ENCODE results near the gene ESYT2.

Gene ESYT2

GRCh38 chr7:158738841-158739240 lies 90.5 kb downstream of the ESYT2 start:
- no peak for DNase-seq (ENCODE audit: low spot score)
- TF ChIP-seq CTCF (IDR thresholded peaks at IDR 0.05; ENCODE audit: extremely low read depth, insufficient read depth, missing control alignments), result no peak
- in situ Hi-C loops (cut with MboI; ENCODE audit: low pct_unique_long_range_greater_than_20kb, low sequenced_read_pairs, unreplicated experiment), result no loop called here

GRCh38 chr7:158737064-158737695 lies 92.1 kb downstream of the ESYT2 start:
- DNase-seq (ENCODE audit: low spot score), result no peak
- in situ Hi-C loops (cut with MboI; ENCODE audit: low pct_unique_long_range_greater_than_20kb, low sequenced_read_pairs, unreplicated experiment), result no loop called here
- TF ChIP-seq CTCF (IDR thresholded peaks at IDR 0.05; ENCODE audit: extremely low read depth, insufficient read depth, missing control alignments), result no peak

- TF ChIP-seq CTCF (IDR thresholded peaks at IDR 0.05; ENCODE audit: extremely low read depth, insufficient read depth, missing control alignments), result no peak
- in situ Hi-C loops (cut with MboI; ENCODE audit: low pct_unique_long_range_greater_than_20kb, low sequenced_read_pairs, unreplicated experiment), result no loop called here
- no peak for DNase-seq (ENCODE audit: low spot score)
Measured at GRCh38 chr7:158735935-158736334, 93.4 kb downstream of the ESYT2 start.

- DNase-seq (ENCODE audit: low spot score), result no peak
- in situ Hi-C loops (cut with MboI; ENCODE audit: low pct_unique_long_range_greater_than_20kb, low sequenced_read_pairs, unreplicated experiment), result no loop called here
- TF ChIP-seq CTCF (IDR thresholded peaks at IDR 0.05; ENCODE audit: extremely low read depth, insufficient read depth, missing control alignments), result no peak
Measured at GRCh38 chr7:158734861-158735260, 94.4 kb downstream of the ESYT2 start.

GRCh38 chr7:158733775-158734494 lies 95.4 kb downstream of the ESYT2 start:
- in situ Hi-C loops (cut with MboI; ENCODE audit: low pct_unique_long_range_greater_than_20kb, low sequenced_read_pairs, unreplicated experiment), result no loop called here
- TF ChIP-seq CTCF (IDR thresholded peaks at IDR 0.05; ENCODE audit: extremely low read depth, insufficient read depth, missing control alignments), result peak; percentile 5
- DNase-seq (ENCODE audit: low spot score), result no peak

GRCh38 chr7:158733220-158733519 lies 96.1 kb downstream of the ESYT2 start:
- in situ Hi-C loops (cut with MboI; ENCODE audit: low pct_unique_long_range_greater_than_20kb, low sequenced_read_pairs, unreplicated experiment), result no loop called here
- TF ChIP-seq CTCF (IDR thresholded peaks at IDR 0.05; ENCODE audit: extremely low read depth, insufficient read depth, missing control alignments), result no peak
- DNase-seq (ENCODE audit: low spot score), result no peak
